ENCODE measurements around the gene ESPN. TPM values are rescaled to one million over a fixed set of nuclear protein-coding genes. Genes with fewer than 3 reads are reported as not detected.

The ESPN gene
- polyA plus RNA-seq, 1 of the 3 experiments (the other 2 are of a cell fraction), result 0.33 TPM

DNA sequence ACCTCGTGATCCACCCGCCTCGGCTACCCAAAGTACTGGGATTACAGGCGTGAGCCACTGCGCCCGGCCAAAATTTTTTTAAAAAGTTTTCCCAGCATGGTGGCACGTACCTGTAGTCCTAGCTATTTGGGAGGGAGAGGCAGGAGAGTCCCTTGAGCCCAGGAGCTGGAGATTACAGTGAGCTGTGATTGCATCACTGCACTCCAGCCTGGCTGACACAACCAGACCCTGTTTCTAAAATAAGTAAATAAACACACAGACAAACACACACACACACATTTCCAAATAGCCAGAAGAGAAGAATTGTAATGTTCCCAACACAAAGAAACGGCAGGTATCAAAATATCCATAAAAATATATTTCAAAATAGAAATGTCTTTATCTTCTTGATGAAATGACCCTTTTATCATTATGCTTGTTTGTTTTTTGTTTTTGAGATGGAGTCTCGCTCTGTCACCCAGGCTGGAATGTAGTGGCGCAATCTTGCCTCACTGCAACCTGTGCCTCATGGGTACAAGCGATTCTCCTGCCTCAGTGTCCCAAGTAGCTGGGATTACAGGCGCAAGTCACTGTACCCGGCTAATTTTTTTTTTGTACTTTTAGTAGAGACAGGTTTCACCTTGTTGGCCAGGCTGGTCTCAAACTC, 14.2 kb upstream of the ESPN start:
- H3K9me2 ChIP-seq, result no peaks in the 10 kb centered on the region
- peaks cover 3% of the 10 kb centered on the region for H3F3A ChIP-seq (replicated peaks; ENCODE audit: insufficient read depth)
- POLR2A ChIA-PET, result no interaction called here
- WGBS (ENCODE audit: low lambda C conversion rate), result 77% methylated on average over 9 of the region's 13 CpGs
- H3K4me2 ChIP-seq, result no peak overlapping the region
- H3K27me3 ChIP-seq (ENCODE audit: insufficient read depth), result no peaks in the 10 kb centered on the region; the same call in 1 of the 2 replicates
- CTCF ChIA-PET, result interaction anchor here (0.8 to 14.1 kb wide), 5 partner anchors 13 to 164 kb away, joined by 3 to 131 read pairs (median 8); no protein-coding TSS in a partner anchor
- no peak overlapping the region for H3K27ac ChIP-seq (ENCODE audit: low read depth in 2 of 2, low read length in 1 of 2)
- H3K4me3 ChIP-seq (ENCODE audit: low read depth in 2 of 2, low read length in 1 of 2), result no peak overlapping the region
- DNase-seq, result no peak
- H3K9ac ChIP-seq, result no peak overlapping the region
- TF ChIP-seq, protein P1, sequence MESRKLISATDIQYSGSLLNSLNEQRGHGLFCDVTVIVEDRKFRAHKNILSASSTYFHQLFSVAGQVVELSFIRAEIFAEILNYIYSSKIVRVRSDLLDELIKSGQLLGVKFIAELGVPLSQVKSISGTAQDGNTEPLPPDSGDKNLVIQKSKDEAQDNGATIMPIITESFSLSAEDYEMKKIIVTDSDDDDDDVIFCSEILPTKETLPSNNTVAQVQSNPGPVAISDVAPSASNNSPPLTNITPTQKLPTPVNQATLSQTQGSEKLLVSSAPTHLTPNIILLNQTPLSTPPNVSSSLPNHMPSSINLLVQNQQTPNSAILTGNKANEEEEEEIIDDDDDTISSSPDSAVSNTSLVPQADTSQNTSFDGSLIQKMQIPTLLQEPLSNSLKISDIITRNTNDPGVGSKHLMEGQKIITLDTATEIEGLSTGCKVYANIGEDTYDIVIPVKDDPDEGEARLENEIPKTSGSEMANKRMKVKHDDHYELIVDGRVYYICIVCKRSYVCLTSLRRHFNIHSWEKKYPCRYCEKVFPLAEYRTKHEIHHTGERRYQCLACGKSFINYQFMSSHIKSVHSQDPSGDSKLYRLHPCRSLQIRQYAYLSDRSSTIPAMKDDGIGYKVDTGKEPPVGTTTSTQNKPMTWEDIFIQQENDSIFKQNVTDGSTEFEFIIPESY (IDR thresholded peaks at IDR 0.05; ENCODE audit: borderline replicate concordance, low read depth), result no peak
- TF ChIP-seq TCF12 (IDR thresholded peaks at IDR 0.05) (no peak), SIN3A (IDR thresholded peaks at IDR 0.05; ENCODE audit: borderline replicate concordance, low read depth, low read length) (no peak), CHD2 (IDR thresholded peaks at IDR 0.05; ENCODE audit: low read length, partially characterized antibody) (no peak), RXRA (IDR thresholded peaks at IDR 0.05; ENCODE audit: borderline replicate concordance, low read depth) (no peak), NRF1 (IDR thresholded peaks at IDR 0.05; ENCODE audit: low read depth, low read length) (no peak), EP300 (IDR thresholded peaks at IDR 0.05; ENCODE audit: borderline replicate concordance in 1 of 2, low read depth in 1 of 2, low read length in 1 of 2) (no peak), YY1 (IDR thresholded peaks at IDR 0.05; ENCODE audit: low read depth) (no peak), TEAD4 (IDR thresholded peaks at IDR 0.05; ENCODE audit: borderline replicate concordance, insufficient read depth) (no peak), JUND (IDR thresholded peaks at IDR 0.05) (no peak), GATA2 (CRISPR knock-in tag; IDR thresholded peaks at IDR 0.05) (no peak), EZH2phosphoT487 (IDR thresholded peaks at IDR 0.05; ENCODE audit: borderline replicate concordance, low read depth) (no peak), RCOR1 (IDR thresholded peaks at IDR 0.05; ENCODE audit: low read length) (no peak)
- TF ChIP-seq, protein P2, sequence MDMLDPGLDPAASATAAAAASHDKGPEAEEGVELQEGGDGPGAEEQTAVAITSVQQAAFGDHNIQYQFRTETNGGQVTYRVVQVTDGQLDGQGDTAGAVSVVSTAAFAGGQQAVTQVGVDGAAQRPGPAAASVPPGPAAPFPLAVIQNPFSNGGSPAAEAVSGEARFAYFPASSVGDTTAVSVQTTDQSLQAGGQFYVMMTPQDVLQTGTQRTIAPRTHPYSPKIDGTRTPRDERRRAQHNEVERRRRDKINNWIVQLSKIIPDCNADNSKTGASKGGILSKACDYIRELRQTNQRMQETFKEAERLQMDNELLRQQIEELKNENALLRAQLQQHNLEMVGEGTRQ (IDR thresholded peaks at IDR 0.05; ENCODE audit: borderline replicate concordance, low read depth, low read length), result no peak
- TF ChIP-seq, protein P3, sequence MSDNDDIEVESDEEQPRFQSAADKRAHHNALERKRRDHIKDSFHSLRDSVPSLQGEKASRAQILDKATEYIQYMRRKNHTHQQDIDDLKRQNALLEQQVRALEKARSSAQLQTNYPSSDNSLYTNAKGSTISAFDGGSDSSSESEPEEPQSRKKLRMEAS (IDR thresholded peaks at IDR 0.05; ENCODE audit: low read depth), result no peak
- no peaks in the 10 kb centered on the region for H3K36me3 ChIP-seq (replicated peaks in 1 of 2; ENCODE audit: control insufficient read depth in 1 of 2, insufficient read depth in 2 of 2, low read length in 1 of 2)
- no peaks in the 10 kb centered on the region for H3K9me3 ChIP-seq
- no peak overlapping the region for H2AFZ ChIP-seq (ENCODE audit: low read depth)
- peaks cover 0 to 3% of the 10 kb centered on the region in 2 experiments; a peak in 1 of 4 replicates for H3K4me1 ChIP-seq (ENCODE audit: control insufficient read depth in 1 of 2, insufficient read depth in 2 of 2, low read depth in 1 of 2, low read length in 1 of 2)
- H4K20me1 ChIP-seq (ENCODE audit: insufficient read depth), result no peaks in the 10 kb centered on the region
- H3K79me2 ChIP-seq (ENCODE audit: insufficient read depth), result no peaks in the 10 kb centered on the region

Data from SK-N-SH (cell line).